WTC11 (cell line): Measurements from ENCODE around the gene CAMK1. TPM values are rescaled to one million over a fixed set of nuclear protein-coding genes. Genes with fewer than 3 reads are reported as not detected.

Source experiments
- ATAC-seq: fragments of 200-7000 bp; cut with Tn5 transposase; 2 replicates; pipeline ENCODE4 v1.10.0; 2021; ENCODE audit warnings: mild to moderate bottlenecking, moderate library complexity
- CTCF ChIA-PET: fragments of 300-600 bp; sonication (Branson Sonifier 250); formaldehyde crosslinking; loops from one replicate; lab custom pipeline; 2021; ENCODE audit warnings: antibody characterized with exemption; lab: Charles Lee
- POLR2A ChIA-PET: fragments of 350-600 bp; sonication (Branson Sonifier 250); formaldehyde crosslinking; loops from one replicate; lab custom pipeline; 2021; ENCODE audit warnings: antibody characterized with exemption; lab: Charles Lee
- DNase-seq: peaks from one replicate; pipeline ENCODE4 v3.0.0; 2021; ENCODE audit warnings: low spot score
- H3K27ac Mint-ChIP-seq: 2 replicates; pipeline ENCODE4 v1.8.0; 2021; ENCODE audit warnings: mixed read lengths
- H3K27me3 Mint-ChIP-seq: 2 replicates; pipeline ENCODE4 v1.8.0; 2021; ENCODE audit warnings: low read depth, mild to moderate bottlenecking, moderate library complexity, mixed read lengths
- H3K36me3 Mint-ChIP-seq: 2 replicates; pipeline ENCODE4 v1.8.0; 2021; ENCODE audit warnings: mixed read lengths
- H3K4me1 Mint-ChIP-seq: 2 replicates; pipeline ENCODE4 v1.8.0; 2022; ENCODE audit warnings: mixed read lengths
- H3K4me3 Mint-ChIP-seq: 2 replicates; pipeline ENCODE4 v1.8.0; 2021; ENCODE audit warnings: mild to moderate bottlenecking, moderate library complexity, mixed read lengths
- H3K9me3 Mint-ChIP-seq: 2 replicates; pipeline ENCODE4 v1.8.0; 2021; ENCODE audit warnings: mixed read lengths
- ARID4B ChIP-seq: sonication (generic); formaldehyde crosslinking; IDR thresholded peaks from 2 replicates; pipeline ENCODE4 v1.8.0; 2023; ENCODE audit warnings: missing genetic modification reagents, mild to moderate bottlenecking, borderline replicate concordance
- E2F5 ChIP-seq: sonication (generic); formaldehyde crosslinking; IDR thresholded peaks from 2 replicates; pipeline ENCODE4 v1.8.1; 2022; ENCODE audit warnings: mild to moderate bottlenecking, moderate library complexity, missing genetic modification reagents
- ETV6 ChIP-seq: sonication (generic); formaldehyde crosslinking; IDR thresholded peaks from 2 replicates; pipeline ENCODE4 v1.8.1; 2022; ENCODE audit warnings: mild to moderate bottlenecking, missing genetic modification reagents
- FOXK1 ChIP-seq: sonication (generic); formaldehyde crosslinking; IDR thresholded peaks from 2 replicates; pipeline ENCODE4 v1.8.0; 2022; ENCODE audit warnings: mild to moderate bottlenecking, moderate library complexity, missing genetic modification reagents
- FOXP4 ChIP-seq: sonication (generic); formaldehyde crosslinking; IDR thresholded peaks from 2 replicates; pipeline ENCODE4 v1.8.0; 2022; ENCODE audit warnings: mild to moderate bottlenecking, missing genetic modification reagents
- GABPB1 ChIP-seq: sonication (generic); formaldehyde crosslinking; IDR thresholded peaks from 2 replicates; pipeline ENCODE4 v1.8.1; 2023; ENCODE audit warnings: mild to moderate bottlenecking, missing genetic modification reagents
- GRHL2 ChIP-seq: fragments of 250-450 bp; sonication (Bioruptor Pico); IDR thresholded peaks from 2 replicates; pipeline ENCODE4 v1.8.0; 2022; ENCODE audit warnings: mild to moderate bottlenecking, moderate library complexity; ENCODE audit not compliant: insufficient replicate concordance, severe bottlenecking
- HMGXB4 ChIP-seq: sonication (generic); formaldehyde crosslinking; IDR thresholded peaks from 2 replicates; pipeline ENCODE4 v1.8.1; 2023; ENCODE audit warnings: mild to moderate bottlenecking, moderate library complexity, missing genetic modification reagents
- KAT7 ChIP-seq: sonication (generic); formaldehyde crosslinking; IDR thresholded peaks from 2 replicates; pipeline ENCODE4 v1.8.1; 2023; ENCODE audit warnings: missing genetic modification reagents, mild to moderate bottlenecking, borderline replicate concordance
- MYBL2 ChIP-seq: sonication (generic); formaldehyde crosslinking; IDR thresholded peaks from 2 replicates; pipeline ENCODE4 v1.8.1; 2023; ENCODE audit warnings: mild to moderate bottlenecking, moderate library complexity, missing genetic modification reagents
- NFE2L1 ChIP-seq: sonication (generic); formaldehyde crosslinking; IDR thresholded peaks from 2 replicates; pipeline ENCODE4 v1.8.1; 2023; ENCODE audit warnings: missing genetic modification reagents
- OVOL2 ChIP-seq: fragments of 250-450 bp; sonication (Bioruptor Pico); IDR thresholded peaks from 2 replicates; pipeline ENCODE4 v1.9.0; 2021; ENCODE audit warnings: mild to moderate bottlenecking, borderline replicate concordance
- PRRX2 ChIP-seq: fragments of 250-450 bp; sonication (Bioruptor Pico); IDR thresholded peaks from 2 replicates; pipeline ENCODE4 v1.8.0; 2021; ENCODE audit warnings: mild to moderate bottlenecking
- RELA ChIP-seq: sonication (generic); formaldehyde crosslinking; IDR thresholded peaks from 2 replicates; pipeline ENCODE4 v1.8.1; 2022; ENCODE audit warnings: missing genetic modification reagents, mild to moderate bottlenecking, borderline replicate concordance
- RORB ChIP-seq: fragments of 250-450 bp; sonication (Bioruptor Pico); IDR thresholded peaks from 2 replicates; pipeline ENCODE4 v1.9.0; 2021; ENCODE audit warnings: mild to moderate bottlenecking
- SP1 ChIP-seq: sonication (generic); formaldehyde crosslinking; conservative IDR thresholded peaks from 2 replicates; pipeline ENCODE4 v1.8.1; 2022; ENCODE audit warnings: missing genetic modification reagents
- ZBTB43 ChIP-seq: sonication (generic); formaldehyde crosslinking; IDR thresholded peaks from 2 replicates; pipeline ENCODE4 v1.8.1; 2023; ENCODE audit warnings: mild to moderate bottlenecking, missing genetic modification reagents
- ZMAT4 ChIP-seq: fragments of 250-450 bp; sonication (Bioruptor Pico); IDR thresholded peaks from 2 replicates; pipeline ENCODE4 v1.9.0; 2021; ENCODE audit warnings: mild to moderate bottlenecking
- ZNF232 ChIP-seq: sonication (generic); formaldehyde crosslinking; IDR thresholded peaks from 2 replicates; pipeline ENCODE4 v1.8.0; 2022; ENCODE audit warnings: mild to moderate bottlenecking, missing genetic modification reagents
- ZNF423 ChIP-seq: fragments of 250-450 bp; sonication (Bioruptor Pico); IDR thresholded peaks from 2 replicates; pipeline ENCODE4 v2.1.2; 2022; ENCODE audit warnings: mild to moderate bottlenecking, moderate library complexity
- total RNA-seq: library from RNA; stranded (reverse); gene quantifications from 3 replicates; pipeline ENCODE4 v1.2.3, GENCODE V29; 2021

The CAMK1 gene
- total RNA-seq, 1 experiment from 2014 or later = 3.1 TPM

- no peaks in the 10 kb centered on the region; the same call in 1 of the 2 replicates for H3K27me3 Mint-ChIP-seq
- H3K9me3 Mint-ChIP-seq = no peaks in the 10 kb centered on the region
- ChIA-PET POLR2A (interaction anchor here (0.5 to 1.8 kb wide), 16 partner anchors 9 to 1922 kb away, joined by 3 to 11 read pairs (median 4); partner anchors contain the start of genes CAMK1 and OGG1), CTCF (interaction anchor here (0.7 to 1.6 kb wide), 11 partner anchors 10 to 292 kb away, joined by 3 to 11 read pairs (median 4); partner anchors contain the start of genes CAMK1, CRELD1 and OGG1)
- ATAC-seq (peak; percentile 90), DNase-seq (peak; percentile 89)
- peaks cover 40% of the 10 kb centered on the region for H3K36me3 Mint-ChIP-seq
- H3K4me1 Mint-ChIP-seq = peaks cover 18% of the 10 kb centered on the region
- H3K4me3 Mint-ChIP-seq = peak within 1 kb of the TSS; percentile 94
- TF ChIP-seq FOXK1 (CRISPR knock-in tag) (peak; percentile 20), ZBTB43 (CRISPR knock-in tag) (0 out of 2 replicates have a peak, but pooled peaks have one; percentile 9), FOXP4 (CRISPR knock-in tag) (0 out of 2 replicates have a peak, but pooled peaks have one; percentile 57), HMGXB4 (no peak), RORB (CRISPR knock-in tag) (no peak), OVOL2 (no peak), NFE2L1 (CRISPR knock-in tag) (no peak), MYBL2 (CRISPR knock-in tag) (peak; percentile 59; the same call in 1 of the 2 replicates), KAT7 (CRISPR knock-in tag) (no peak), ARID4B (CRISPR knock-in tag) (0 out of 2 replicates have a peak, but pooled peaks have one; percentile 14), SP1 (CRISPR knock-in tag) (peak; percentile 71), GABPB1 (CRISPR knock-in tag) (peak; percentile 42; the same call in 1 of the 2 replicates), ZNF423 (CRISPR knock-in tag) (peak; percentile 81; the same call in 1 of the 2 replicates), PRRX2 (CRISPR knock-in tag) (no peak), ZMAT4 (no peak), GRHL2 (CRISPR knock-in tag) (no peak), ZNF232 (peak; percentile 60; the same call in 1 of the 2 replicates), RELA (CRISPR knock-in tag) (no peak), E2F5 (CRISPR knock-in tag) (no peak), ETV6 (CRISPR knock-in tag) (peak; percentile 53; the same call in 1 of the 2 replicates)
- TF ChIP-seq, all 79 proteins: peak for 10
- H3K27ac Mint-ChIP-seq = peak within 1 kb of the TSS; percentile 100
Measured at GRCh38 chr3:9792405-9793160, 22.8 kb upstream of the CAMK1 start, which contains the start of the genes ARPC4 and TADA3. ARPC4 (plus strand) TSS chr3:9793082; CDS start chr3:9793122, 40 bp downstream. TADA3 (minus strand) TSS chr3:9792473; CDS start chr3:9791466, 1,007 bp downstream.
